H9 (cell line): ENCODE measurements around the gene FAM13B. TPM values are rescaled to one million over a fixed set of nuclear protein-coding genes. Genes with fewer than 3 reads are reported as not detected.

Source experiments
- DNase-seq: peaks from one replicate; pipeline ENCODE4 v3.0.0-alpha.2; 2017
- H2AFZ ChIP-seq: one replicate; pipeline ENCODE4 v1.6.1; 2013; ENCODE audit warnings: mild to moderate bottlenecking, low read length, control low read depth, moderate library complexity
- H2AK5ac ChIP-seq: 2 replicates; pipeline ENCODE4 v1.6.1; 2013; ENCODE audit warnings: low read length, control low read depth, mixed read lengths; ENCODE audit not compliant: insufficient read length
- H2BK120ac ChIP-seq: one replicate; pipeline ENCODE4 v1.6.1; 2013; ENCODE audit warnings: low read depth, mild to moderate bottlenecking, low read length, control low read depth, inconsistent platforms; ENCODE audit not compliant: poor library complexity, severe bottlenecking
- H2BK12ac ChIP-seq: 2 replicates; pipeline ENCODE4 v1.6.1; 2013; ENCODE audit warnings: low read length, control low read depth, mixed read lengths, low read depth; ENCODE audit not compliant: insufficient read length
- H2BK15ac ChIP-seq: 2 replicates; pipeline ENCODE4 v1.6.1; 2013; ENCODE audit warnings: low read depth, low read length, control low read depth
- H2BK20ac ChIP-seq: one replicate; pipeline ENCODE4 v1.6.1; 2013; ENCODE audit warnings: low read depth, mild to moderate bottlenecking, low read length, control low read depth, inconsistent platforms; ENCODE audit not compliant: poor library complexity, severe bottlenecking
- H2BK5ac ChIP-seq: 2 replicates; pipeline ENCODE4 v1.6.1; 2013; ENCODE audit warnings: low read length, control low read depth, mixed read lengths; ENCODE audit not compliant: insufficient read length
- H3K14ac ChIP-seq: 2 replicates; pipeline ENCODE4 v1.6.1; 2013; ENCODE audit warnings: low read length, control low read depth; ENCODE audit not compliant: insufficient read depth
- H3K18ac ChIP-seq: 2 replicates; pipeline ENCODE4 v1.6.1; 2013; ENCODE audit warnings: low read depth, mild to moderate bottlenecking, mixed read lengths, low read length, control low read depth; ENCODE audit not compliant: insufficient read length
- H3K23ac ChIP-seq: 2 replicates; pipeline ENCODE4 v1.6.1; 2013; ENCODE audit warnings: low read length, control low read depth, mixed read lengths, low read depth; ENCODE audit not compliant: insufficient read length
- H3K23me2 ChIP-seq: 2 replicates; pipeline ENCODE4 v1.6.1; 2013; ENCODE audit warnings: low read depth, mild to moderate bottlenecking, mixed read lengths, low read length, control low read depth; ENCODE audit not compliant: insufficient read length, poor library complexity, severe bottlenecking
- H3K27ac ChIP-seq: 2 replicates; pipeline ENCODE4 v1.5.1; 2013; ENCODE audit warnings: low read length, control low read depth, mixed read lengths, low read depth; ENCODE audit not compliant: insufficient read length
- H3K27me3 ChIP-seq: 2 replicates; pipeline ENCODE4 v1.6.1; 2013; ENCODE audit warnings: low read length, control low read depth, inconsistent platforms; ENCODE audit not compliant: insufficient read depth
- H3K4ac ChIP-seq: 2 replicates; pipeline ENCODE4 v1.6.1; 2013; ENCODE audit warnings: low read depth, mild to moderate bottlenecking, control low read depth, inconsistent platforms, low read length, moderate library complexity
- H3K4me1 ChIP-seq: 2 replicates; pipeline ENCODE4 v1.6.1; 2013; ENCODE audit warnings: low read length, control low read depth, inconsistent platforms; ENCODE audit not compliant: insufficient read depth
- H3K4me2 ChIP-seq: 2 replicates; pipeline ENCODE4 v1.6.1; 2013; ENCODE audit warnings: low read length, control low read depth, mixed read lengths; ENCODE audit not compliant: insufficient read length, insufficient read depth
- H3K56ac ChIP-seq: 2 replicates; pipeline ENCODE4 v1.6.1; 2013; ENCODE audit warnings: low read depth, mild to moderate bottlenecking, mixed read lengths, low read length, control low read depth; ENCODE audit not compliant: insufficient read length
- H3K79me1 ChIP-seq: 2 replicates; pipeline ENCODE4 v1.6.1; 2013; ENCODE audit warnings: low read depth, mild to moderate bottlenecking, moderate library complexity, low read length, control low read depth, inconsistent platforms; ENCODE audit not compliant: insufficient read depth, poor library complexity, severe bottlenecking
- H3K79me2 ChIP-seq: 2 replicates; pipeline ENCODE4 v1.6.1; 2013; ENCODE audit warnings: low read length, control low read depth, inconsistent platforms; ENCODE audit not compliant: insufficient read depth
- H3K9ac ChIP-seq: 2 replicates; pipeline ENCODE4 v1.6.1; 2013; ENCODE audit warnings: low read length, control low read depth, mixed read lengths; ENCODE audit not compliant: insufficient read length; ENCODE audit errors: extremely low read depth
- H3K9me3 ChIP-seq: one replicate; pipeline ENCODE4 v1.6.1; 2013; ENCODE audit warnings: low read depth, low read length, inconsistent platforms; ENCODE audit not compliant: control insufficient read depth
- H3T11ph ChIP-seq: one replicate; pipeline ENCODE4 v1.6.1; 2013; ENCODE audit warnings: mild to moderate bottlenecking, low read length, control low read depth, inconsistent platforms
- H4K20me1 ChIP-seq: one replicate; pipeline ENCODE4 v1.6.1; 2013; ENCODE audit not compliant: control insufficient read depth, insufficient read length, insufficient read depth
- H4K5ac ChIP-seq: 2 replicates; pipeline ENCODE4 v1.6.1; 2013; ENCODE audit warnings: low read depth, mild to moderate bottlenecking, mixed read lengths, low read length, control low read depth; ENCODE audit not compliant: insufficient read length
- H4K8ac ChIP-seq: replicated peaks from 2 replicates; pipeline ENCODE4 v1.6.1; 2013; ENCODE audit warnings: low read length, control low read depth, mixed read lengths, low read depth; ENCODE audit not compliant: insufficient read length
- H4K91ac ChIP-seq: 2 replicates; pipeline ENCODE4 v1.6.1; 2013; ENCODE audit warnings: low read depth, mild to moderate bottlenecking, moderate library complexity, mixed read lengths, low read length, control low read depth; ENCODE audit not compliant: insufficient read length
- H3K27ac Mint-ChIP-seq, 3 experiments: 2 replicates in 2 of 3; 3 replicates in 1 of 3; pipeline ENCODE4 v1.8.0; 2020 to 2021; ENCODE audit warnings: mixed read lengths in 3 of 3, mild to moderate bottlenecking in 1 of 3, moderate library complexity in 1 of 3
- H3K27me3 Mint-ChIP-seq: 2 replicates; pipeline ENCODE4 v1.8.0; 2021; ENCODE audit warnings: low read depth, mild to moderate bottlenecking, moderate library complexity, mixed read lengths
- H3K36me3 Mint-ChIP-seq, 3 experiments: 2 replicates in 2 of 3; 3 replicates in 1 of 3; pipeline ENCODE4 v1.8.0; 2020 to 2021; ENCODE audit warnings: low read depth in 3 of 3, mixed read lengths in 3 of 3; ENCODE audit not compliant: insufficient read depth in 1 of 3
- H3K4me1 Mint-ChIP-seq, 2 experiments: 2 replicates each; pipeline ENCODE4 v1.8.0; 2020; ENCODE audit warnings: mixed read lengths in 2 of 2
- H3K4me3 Mint-ChIP-seq, 2 experiments: 2 replicates in 1 of 2; 3 replicates in 1 of 2; pipeline ENCODE4 v1.8.0; 2020 to 2021; ENCODE audit warnings: mild to moderate bottlenecking in 2 of 2, mixed read lengths in 2 of 2, moderate library complexity in 1 of 2
- H3K9me3 Mint-ChIP-seq, 2 experiments: 2 replicates in 1 of 2; 3 replicates in 1 of 2; pipeline ENCODE4 v1.8.0; 2020; ENCODE audit warnings: mild to moderate bottlenecking in 2 of 2, mixed read lengths in 2 of 2, moderate library complexity in 1 of 2
- CTCF ChIP-seq: fragments of 200-600 bp; sonication (generic); conservative IDR thresholded peaks from 3 replicates; pipeline ENCODE4 v1.8.0; 2021; ENCODE audit warnings: antibody characterized with exemption, mild to moderate bottlenecking
- WGBS: extraction: QIAGEN DNeasy Blood & Tissue Kit; methylation state at CpG from one replicate; pipeline ENCODE4 v1.1.7; 2013; ENCODE audit warnings: missing lambda C conversion rate, low lambda C conversion rate, mixed read lengths; ENCODE audit not compliant: insufficient read length; ENCODE audit errors: extremely low coverage; 5-methylcytosine and 5-hydroxymethylcytosine counted together
- total RNA-seq: library from RNA; stranded (reverse); gene quantifications from 2 replicates; pipeline ENCODE4 v1.2.1, GENCODE V29; 2021

FAM13B gene
- total RNA-seq, 1 experiment from 2014 or later, result 23.0 TPM

GRCh38 chr5:138054206-138054605 is 21.3 kb upstream of the FAM13B start:
- Mint-ChIP-seq H3K4me3 (no peak overlapping the region), H3K27ac (no peak overlapping the region), H3K9me3 (no peaks in the 10 kb centered on the region), H3K36me3 (no peaks in the 10 kb centered on the region), H3K27me3 (peaks cover 4% of the 10 kb centered on the region; the same call in 1 of the 2 replicates), H3K4me1 (peaks cover 6 to 14% of the 10 kb centered on the region in 2 experiments; a peak in 3 of 4 replicates)
- H3K14ac ChIP-seq, result no peak overlapping the region
- no peak overlapping the region for H3K27ac ChIP-seq
- no peak overlapping the region for H3K56ac ChIP-seq
- H3K18ac ChIP-seq, result no peak overlapping the region
- H3K9me3 ChIP-seq, result no peaks in the 10 kb centered on the region
- H4K91ac ChIP-seq, result no peak overlapping the region
- H2AK5ac ChIP-seq, result no peak overlapping the region
- no peak overlapping the region for H3K9ac ChIP-seq
- no peak overlapping the region for H3K4me2 ChIP-seq
- no peaks in the 10 kb centered on the region for H3K4me1 ChIP-seq
- no peak overlapping the region for H3K23ac ChIP-seq
- no peak for TF ChIP-seq CTCF
- H2AFZ ChIP-seq, result no peak overlapping the region
- no peak overlapping the region for H3T11ph ChIP-seq
- H4K20me1 ChIP-seq, result no peaks in the 10 kb centered on the region
- H3K27me3 ChIP-seq, result no peaks in the 10 kb centered on the region
- H2BK15ac ChIP-seq, result no peak overlapping the region
- no peak overlapping the region for H3K4ac ChIP-seq
- H3K79me2 ChIP-seq, result no peaks in the 10 kb centered on the region
- no peak overlapping the region for H2BK120ac ChIP-seq
- no peaks in the 10 kb centered on the region for H3K23me2 ChIP-seq
- H2BK12ac ChIP-seq, result no peak overlapping the region
- no CpG with 5 or more reads among the region's 3 CpGs for WGBS
- H4K8ac ChIP-seq, result no peak overlapping the region
- no peak for DNase-seq
- no peak overlapping the region for H4K5ac ChIP-seq
- no peaks in the 10 kb centered on the region for H3K79me1 ChIP-seq
- no peak overlapping the region for H2BK20ac ChIP-seq
- H2BK5ac ChIP-seq, result no peak overlapping the region
